ENCODE results near the gene OR2AG2. TPM values are rescaled to one million over a fixed set of nuclear protein-coding genes. Genes with fewer than 3 reads are reported as not detected.

Gene OR2AG2
- total RNA-seq, 4 donors from 2014 or later: 0.17 to 0.33 TPM; not detected in 2

GRCh38 chr11:6790546-6790945 is 18.8 kb upstream of the OR2AG2 start:
- TF ChIP-seq, protein P1, sequence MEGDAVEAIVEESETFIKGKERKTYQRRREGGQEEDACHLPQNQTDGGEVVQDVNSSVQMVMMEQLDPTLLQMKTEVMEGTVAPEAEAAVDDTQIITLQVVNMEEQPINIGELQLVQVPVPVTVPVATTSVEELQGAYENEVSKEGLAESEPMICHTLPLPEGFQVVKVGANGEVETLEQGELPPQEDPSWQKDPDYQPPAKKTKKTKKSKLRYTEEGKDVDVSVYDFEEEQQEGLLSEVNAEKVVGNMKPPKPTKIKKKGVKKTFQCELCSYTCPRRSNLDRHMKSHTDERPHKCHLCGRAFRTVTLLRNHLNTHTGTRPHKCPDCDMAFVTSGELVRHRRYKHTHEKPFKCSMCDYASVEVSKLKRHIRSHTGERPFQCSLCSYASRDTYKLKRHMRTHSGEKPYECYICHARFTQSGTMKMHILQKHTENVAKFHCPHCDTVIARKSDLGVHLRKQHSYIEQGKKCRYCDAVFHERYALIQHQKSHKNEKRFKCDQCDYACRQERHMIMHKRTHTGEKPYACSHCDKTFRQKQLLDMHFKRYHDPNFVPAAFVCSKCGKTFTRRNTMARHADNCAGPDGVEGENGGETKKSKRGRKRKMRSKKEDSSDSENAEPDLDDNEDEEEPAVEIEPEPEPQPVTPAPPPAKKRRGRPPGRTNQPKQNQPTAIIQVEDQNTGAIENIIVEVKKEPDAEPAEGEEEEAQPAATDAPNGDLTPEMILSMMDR (IDR thresholded peaks at IDR 0.05; ENCODE audit: low read depth): no peak

DNA sequence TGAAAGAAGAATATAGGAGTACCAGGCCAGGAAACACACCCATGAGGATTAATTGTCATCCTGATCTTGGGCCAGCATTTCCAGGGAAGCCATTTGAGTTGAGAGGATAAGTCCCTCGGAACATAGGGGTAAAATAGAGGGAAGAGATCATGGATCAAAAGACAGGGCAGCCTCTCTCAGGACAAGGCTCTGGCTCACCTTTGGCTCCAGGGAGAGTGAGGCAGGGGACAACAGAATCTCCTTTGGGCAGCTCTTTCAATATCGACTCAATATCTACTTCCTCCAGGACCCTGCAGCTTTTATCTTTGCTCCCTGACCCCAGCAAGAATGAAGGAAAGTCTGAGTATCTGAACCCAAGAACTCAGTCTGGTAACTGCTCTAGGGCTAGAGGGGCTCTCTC is 10.9 kb upstream of the OR2AG2 start, which contains the start of gene OR2AG1:
Gene OR2AG1, plus strand, starts transcription at position 301 of the 400 bp plus-strand sequence. CDS start 2,018 bp downstream, outside the sequence.
- TF ChIP-seq, protein P1 (IDR thresholded peaks at IDR 0.05; ENCODE audit: low read depth): no peak

DNA sequence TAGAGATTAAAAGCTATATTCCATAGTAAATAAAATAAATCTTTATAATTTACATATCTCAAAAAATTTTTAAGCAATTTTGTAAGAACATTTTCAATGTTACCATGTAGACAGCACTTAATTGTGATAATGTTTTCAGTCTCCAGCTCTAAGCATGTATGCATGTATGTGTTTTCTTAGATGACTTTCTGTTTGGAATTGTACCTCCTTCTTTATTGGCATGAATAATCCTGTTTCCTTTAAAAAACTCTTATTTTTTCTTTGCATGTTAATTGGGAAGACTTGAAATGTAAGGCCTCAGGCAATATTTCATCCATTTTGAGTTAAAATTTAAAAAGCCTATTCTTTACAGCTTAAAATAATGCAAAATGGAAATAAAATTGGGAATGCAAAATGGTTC is 9.1 kb upstream of the OR2AG2 start:
- TF ChIP-seq, protein P1 (IDR thresholded peaks at IDR 0.05; ENCODE audit: low read depth): no peak

DNA sequence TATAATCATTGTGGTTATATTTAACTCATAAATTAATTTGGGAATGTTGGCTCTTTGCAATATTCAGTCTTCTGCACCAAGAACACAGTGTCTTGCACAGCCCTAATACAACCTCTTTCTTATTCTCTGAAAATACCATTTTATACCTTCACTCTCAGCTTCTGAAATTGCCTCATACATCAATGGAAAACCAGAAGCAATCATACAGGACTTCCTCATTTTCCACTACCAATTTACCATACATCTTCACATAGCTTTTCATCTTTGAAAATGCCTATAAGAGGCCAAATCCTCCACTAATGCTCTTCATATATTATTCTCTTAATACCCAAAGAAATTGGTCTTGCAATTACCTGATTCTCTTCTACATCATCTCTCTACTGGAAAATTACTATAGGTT is 6.7 kb upstream of the OR2AG2 start:
- TF ChIP-seq, protein P1 (IDR thresholded peaks at IDR 0.05; ENCODE audit: low read depth): no peak

GRCh38 chr11:6757373-6757967 is 14.3 kb downstream of the OR2AG2 start:
- TF ChIP-seq, protein P1 (IDR thresholded peaks at IDR 0.05; ENCODE audit: low read depth): no peak

DNA sequence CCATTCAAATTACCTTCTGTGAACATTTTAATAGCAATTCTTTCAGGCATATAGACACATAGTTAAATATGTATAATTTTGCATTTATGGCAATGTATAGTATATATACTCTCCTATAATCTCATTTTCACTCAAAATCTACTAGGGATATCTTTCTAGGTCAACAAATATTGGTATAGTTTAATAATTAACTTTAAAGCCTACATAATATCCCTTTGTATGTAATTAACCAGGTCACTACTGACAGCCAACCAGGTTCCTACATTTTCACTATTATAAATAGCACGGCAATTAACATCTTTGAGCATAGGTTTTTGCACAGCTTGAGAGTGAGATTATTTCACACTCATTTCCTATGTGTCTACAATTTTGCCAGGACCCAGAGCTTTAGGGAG is 15.8 kb downstream of the OR2AG2 start:
- TF ChIP-seq, protein P1 (IDR thresholded peaks at IDR 0.05; ENCODE audit: low read depth): no peak

- TF ChIP-seq, protein P1 (IDR thresholded peaks at IDR 0.05; ENCODE audit: low read depth): no peak
Measured at GRCh38 chr11:6755303-6755952, 16.3 kb downstream of the OR2AG2 start.

Data from subcutaneous adipose tissue (tissue), 4 donors.